Activated CD4-positive, alpha-beta T cell treated with anti-CD3 and anti-CD28 coated beads for 4 hours (primary cell): ENCODE results near the gene MYO1B.

Source experiments
- DNase-seq, 2 donors: peaks; one replicate each; pipeline ENCODE4 v3.0.0-alpha.2; 2020

Gene MYO1B

DNA sequence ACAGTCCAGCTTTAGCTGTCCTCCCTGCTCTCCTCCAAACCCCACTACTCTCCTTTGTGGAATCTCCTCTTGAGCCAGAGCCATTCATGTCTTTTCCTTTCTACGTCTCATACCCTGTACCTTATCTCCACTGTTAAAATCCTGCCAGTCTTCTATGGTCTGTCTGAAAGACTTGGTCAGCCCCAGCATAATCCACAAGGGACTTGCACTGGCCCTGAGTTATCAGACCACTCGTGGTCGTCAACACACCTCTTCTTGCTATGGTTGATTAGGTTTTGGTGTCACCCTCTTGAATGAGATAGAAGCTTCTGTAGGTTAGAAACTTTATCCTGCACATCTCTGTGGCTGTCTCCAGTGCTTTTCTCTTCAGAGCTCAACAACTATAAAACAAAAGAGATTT, 56.8 kb downstream of the MYO1B start:
- DNase-seq, result no peak

DNA sequence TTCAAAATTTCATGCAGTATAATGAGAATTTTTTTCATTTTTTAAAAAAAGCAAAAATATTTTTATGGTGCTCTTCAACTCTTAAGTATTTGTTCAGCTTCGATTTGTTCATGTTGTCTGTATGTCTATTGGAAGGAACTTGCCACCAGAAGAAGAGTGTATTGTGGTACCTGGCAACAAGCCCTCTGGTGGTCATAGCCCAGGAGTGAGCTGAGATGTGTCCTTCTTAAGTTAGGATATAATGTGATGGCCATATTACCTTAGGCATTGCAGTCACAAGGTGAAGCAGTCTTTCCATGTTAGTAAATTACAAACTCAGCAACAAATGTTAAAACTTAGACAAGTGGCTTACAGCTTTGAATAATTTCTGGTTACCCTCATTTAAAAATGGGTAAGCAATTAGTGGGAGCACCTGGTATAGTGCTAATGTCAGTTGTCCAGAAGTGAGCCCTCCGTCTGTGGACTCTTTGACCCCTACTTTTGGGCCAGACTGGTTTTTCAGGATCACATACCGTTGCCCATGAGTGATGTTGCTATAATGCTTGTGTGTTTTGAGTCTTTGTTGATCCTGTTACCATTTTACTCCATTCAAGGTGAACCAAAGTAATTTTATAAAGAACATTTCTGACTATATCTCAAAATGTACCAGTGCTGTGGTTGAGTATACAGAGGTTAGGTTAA, 57.4 kb downstream of the MYO1B start:
- peak; percentile 4 to 27 for DNase-seq

DNA sequence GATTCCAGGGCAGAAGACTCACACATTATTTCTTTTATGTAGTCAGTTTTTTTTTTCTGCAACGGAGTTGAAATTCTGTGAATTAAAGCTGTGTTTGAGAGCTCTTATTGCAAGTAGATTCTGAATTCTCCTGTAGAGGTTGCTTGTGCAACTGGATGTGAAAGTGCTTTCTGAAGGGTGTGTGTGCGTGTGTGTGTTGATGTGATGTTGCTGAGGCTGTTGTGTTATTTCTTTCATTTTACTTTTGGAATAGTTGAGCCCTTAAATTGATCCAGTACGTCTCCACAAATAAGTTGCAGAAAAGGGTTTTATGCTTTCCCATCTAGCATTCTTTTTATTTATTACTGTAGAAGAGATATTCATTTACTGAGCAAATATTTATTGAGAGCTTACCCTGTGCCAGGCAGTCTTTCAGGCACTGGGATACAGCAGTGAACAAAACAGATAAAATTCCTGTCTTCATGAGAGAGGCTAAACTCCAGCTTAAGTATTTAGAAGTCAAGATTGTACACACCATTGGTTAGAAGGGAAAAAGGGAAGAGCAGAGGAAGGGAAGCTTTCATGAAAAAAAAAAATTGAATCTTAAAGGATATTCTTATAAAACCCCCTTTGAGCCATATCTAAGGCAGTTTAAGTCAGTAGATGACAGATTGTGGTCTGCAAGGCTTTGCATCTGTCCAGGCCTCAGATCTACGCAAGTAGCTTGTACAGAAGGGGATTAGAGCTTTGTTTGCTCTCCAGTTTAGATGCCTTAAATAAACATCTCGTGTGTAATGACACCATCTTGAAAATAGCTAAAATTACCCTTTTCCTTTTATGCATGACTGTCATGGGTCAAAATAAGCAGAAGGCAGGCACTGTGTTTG, 58.2 kb downstream of the MYO1B start:
- no peak for DNase-seq

DNA sequence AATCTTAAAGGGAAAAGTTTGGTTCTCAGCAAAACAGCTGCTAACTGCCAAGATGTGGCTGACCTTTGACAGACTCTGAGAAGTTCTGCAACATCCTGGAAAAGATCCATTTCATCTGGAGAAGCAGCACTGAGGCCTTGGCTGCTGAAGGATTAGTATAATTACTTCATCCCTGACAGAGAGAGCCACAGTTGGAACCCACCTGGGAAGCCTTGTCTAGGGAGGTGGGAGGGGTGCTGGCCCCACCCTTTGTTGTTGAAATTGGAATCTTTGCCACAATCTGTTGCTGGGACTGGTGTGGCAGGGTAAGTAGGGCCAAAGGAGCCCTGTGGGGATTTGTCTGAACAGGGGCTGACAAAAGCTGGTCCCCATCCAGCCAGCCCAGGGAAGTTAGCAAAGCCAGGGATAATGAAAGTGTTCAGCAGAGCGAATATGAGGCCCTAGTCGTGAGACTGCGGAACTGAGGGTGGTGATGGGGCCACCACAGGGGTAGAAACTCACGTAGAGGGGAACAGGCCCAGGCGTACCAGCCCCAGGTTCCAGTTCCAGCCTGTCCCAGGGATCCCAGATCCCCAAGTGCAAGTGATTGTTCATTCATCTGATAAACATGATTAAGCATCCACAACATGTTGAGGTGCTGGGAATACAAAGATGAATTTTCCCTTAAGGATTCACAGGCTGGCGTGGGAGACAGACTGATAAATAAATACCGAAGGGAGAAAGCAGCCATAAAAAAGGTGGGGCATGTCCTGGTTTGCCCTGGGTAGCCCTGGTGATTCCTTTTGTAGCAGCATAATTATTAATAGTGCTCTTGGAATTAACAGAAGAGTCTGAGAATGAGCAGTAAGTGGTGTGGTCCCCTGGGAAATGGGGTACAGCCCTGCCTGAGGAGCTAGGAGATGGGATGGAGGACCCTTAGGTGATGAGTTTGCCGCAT, 60.0 kb downstream of the MYO1B start:
- no peak for DNase-seq

DNA sequence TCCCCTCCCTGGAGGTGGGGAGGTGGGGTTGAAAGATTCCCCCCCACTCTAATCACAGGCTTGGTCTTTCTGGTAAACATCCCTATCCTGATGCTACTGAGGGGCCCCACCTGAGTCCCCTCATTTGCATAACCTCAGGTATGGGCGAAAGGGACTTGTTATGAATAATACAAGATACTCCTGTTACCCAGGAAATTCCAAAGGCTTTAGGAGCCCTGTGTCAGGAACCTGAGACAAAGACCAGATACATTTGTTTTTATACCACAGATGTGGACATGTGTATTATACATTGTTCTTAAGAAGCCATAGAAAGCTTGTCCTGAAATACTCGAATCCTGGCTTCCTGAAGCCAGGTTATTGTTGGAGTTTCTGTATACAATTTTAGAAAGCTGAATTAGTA, 62.8 kb downstream of the MYO1B start:
- no peak for DNase-seq

DNA sequence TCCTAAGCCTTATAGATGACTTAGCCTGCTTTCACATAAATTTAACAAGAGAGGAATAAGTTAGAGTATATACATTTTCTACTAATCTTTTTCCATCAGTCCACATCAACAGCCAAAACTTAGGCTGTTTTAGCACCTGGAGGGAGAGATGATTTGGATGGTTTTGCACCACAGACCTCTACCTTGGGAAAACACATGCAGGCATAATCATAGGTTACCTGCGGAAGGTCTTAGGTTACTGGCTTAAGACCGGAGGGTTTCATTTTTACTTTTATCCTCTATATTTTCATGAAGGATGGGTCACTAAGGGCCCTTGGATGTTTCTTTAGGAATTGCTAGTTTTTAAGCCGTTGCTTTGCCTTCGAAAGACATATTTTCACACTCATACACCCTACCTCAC, 66.0 kb downstream of the MYO1B start:
- no peak for DNase-seq

DNA sequence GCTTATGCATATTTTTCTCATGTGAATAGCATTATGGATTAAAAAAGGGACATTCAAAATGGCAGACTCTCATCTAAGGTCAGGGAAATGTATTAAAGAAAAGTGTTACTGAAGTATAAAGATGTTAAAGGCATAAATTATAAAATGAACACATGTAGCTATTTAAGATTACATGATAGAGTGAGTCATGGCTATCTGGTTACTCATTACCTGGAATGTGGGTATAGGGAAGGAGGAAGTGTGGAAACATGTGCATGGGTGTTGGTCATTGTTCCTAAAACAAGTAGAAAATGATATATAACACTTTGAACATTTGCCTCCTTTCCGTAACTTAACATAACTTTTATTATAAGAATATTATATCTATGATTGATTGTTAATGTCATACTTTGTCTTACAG, 66.4 kb downstream of the MYO1B start:
- DNase-seq, result no peak

DNA sequence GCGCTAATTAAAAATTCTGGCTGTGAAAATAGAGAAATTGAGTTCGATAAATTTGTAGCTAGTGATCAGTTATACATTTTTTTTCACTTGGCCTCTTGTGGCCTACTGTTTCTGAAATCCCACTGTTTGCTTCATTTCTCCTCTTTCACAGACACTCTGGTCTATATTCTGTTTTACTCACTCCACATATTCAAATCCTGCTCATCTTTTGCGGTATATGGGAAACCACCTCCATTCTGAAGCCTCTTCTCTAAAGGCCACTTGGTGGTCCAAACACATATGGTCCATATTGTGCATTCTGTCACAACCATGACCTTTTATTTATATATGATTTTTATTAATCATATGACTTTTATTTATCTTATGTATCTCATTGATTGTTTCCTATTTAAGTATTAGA, 67.0 kb downstream of the MYO1B start:
- no peak for DNase-seq

DNA sequence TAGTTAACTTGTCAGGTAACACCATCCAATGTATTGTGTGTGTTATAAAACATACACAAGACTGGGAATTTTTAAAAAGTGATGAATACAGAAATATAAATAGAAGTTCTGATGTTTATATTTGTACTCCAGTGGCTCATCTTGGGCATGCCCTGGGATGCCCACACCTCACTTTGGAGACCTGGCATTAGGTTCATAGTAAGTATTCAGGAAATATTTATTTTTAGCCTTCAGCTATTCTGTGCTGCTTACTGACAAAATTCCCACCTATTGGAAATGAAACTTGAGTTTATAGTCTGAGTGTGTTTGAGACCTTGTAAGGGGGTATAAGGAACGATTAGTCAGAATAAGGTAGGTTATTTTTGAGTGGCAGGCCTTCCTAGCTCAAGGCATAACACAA, 67.5 kb downstream of the MYO1B start:
- DNase-seq, result no peak

DNA sequence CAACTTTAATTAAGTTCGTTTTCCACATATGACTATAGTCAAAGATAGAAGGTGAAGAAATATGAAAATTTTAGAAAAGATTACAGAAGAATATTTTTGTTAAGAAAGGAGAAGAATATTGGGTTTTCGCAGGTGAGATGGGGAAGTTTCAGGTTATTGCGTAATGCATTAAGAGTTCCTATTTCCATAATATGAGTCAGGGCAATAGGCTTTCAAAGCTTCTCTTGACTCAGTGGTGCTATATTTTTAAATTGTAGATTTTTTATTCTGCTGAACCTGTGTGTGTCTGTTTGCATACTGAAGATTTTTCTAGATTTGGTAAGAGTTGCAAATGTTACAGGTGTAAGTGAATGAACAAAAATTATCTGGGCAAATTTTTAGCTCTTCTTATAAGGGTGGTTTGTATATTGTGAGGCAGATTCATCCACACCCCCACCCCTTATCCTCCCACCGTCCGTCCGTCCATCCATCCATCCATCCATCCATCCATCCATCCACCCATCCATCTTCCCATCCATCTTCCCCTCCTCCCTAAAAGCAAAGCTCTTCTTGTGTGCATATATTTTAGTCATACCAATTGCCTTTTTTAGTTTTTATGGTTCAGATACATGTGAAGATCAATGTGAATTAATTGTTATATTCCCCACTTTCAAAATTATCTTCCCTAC, 69.6 kb downstream of the MYO1B start:
- no peak for DNase-seq

DNA sequence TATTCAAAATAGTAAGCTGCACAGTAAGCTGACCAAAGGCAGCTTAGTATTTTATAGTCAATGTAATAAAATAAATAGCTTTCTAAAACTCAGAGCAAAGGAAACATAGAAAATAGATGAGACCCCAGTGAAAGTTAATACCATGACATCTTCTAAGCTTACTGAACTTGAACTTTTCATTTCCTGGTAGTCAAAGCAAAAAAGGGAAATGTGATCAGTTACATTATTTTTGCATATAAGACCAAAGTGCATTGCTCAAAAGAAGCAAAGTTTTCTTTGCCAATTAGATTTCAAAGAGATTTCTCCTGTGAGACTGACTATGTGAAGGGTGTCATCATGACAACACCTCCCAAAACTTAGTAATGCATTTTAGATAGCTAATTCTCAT, 70.2 kb downstream of the MYO1B start:
- no peak for DNase-seq

DNA sequence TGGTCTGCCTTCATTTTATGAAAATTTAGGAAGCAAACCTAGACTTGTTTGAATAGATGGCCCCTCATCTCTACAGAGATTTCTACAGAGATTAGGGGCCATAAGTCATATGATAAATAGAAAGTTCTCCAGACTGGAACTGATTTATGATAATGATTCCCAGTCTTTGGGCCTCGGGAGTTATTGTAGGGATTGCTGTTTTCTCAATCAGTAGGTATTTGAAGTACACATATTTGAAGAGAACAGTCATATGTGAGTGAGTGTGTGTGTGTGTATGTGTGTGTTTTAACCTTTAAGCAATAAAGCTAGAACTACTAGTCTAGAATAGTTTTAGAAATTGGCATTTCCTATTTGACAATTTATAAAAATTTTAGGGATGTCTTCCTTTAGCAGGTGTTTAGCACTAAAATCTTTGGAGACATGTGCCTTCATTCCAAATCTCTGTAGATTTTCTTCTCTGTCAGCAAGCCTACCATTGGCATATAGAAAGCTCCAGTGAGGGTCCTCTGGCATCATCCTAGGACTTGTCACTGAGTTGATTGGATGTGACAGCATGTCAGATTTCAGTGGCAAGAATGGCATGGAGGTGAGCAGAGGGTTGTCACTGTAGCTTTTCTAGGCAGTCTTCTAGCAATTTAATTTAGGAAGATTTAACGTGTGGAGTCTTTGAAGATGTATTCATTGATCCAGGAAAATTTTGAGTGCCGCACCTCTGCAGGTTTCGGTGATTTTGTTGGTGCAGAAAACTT, 71.2 kb downstream of the MYO1B start:
- no peak for DNase-seq

DNA sequence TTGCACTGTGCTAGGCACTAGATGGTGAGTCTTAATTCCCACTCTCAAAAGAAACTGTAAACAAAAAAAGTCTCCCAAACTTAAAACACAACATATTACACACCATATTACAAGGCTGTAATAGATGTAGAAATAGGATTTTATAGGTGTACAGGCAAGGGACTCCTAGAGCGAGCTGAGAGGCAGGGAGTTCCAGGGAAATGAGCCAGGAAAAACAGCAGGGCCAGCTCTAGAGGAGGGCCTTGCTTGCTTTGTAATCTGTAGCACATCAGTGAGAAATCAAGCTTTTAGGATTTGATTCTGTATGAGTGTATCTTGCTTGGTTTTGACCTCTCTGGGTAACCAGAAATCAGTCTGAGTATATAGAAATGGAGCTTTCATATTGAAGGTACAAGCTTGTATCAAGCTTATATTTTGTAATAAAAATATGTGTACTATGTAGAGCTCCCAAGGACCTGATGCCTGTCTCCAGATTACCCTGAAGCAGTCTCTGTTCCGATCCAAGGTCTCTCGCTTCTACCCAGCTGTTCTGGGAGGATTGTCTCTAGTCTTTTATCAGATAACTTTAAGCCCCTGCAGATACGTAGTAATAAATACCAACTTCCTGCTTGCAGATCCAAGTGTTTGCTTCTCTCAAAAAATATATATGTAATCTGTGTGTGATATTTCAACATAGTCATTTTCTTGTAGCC, 73.0 kb downstream of the MYO1B start:
- no peak for DNase-seq

DNA sequence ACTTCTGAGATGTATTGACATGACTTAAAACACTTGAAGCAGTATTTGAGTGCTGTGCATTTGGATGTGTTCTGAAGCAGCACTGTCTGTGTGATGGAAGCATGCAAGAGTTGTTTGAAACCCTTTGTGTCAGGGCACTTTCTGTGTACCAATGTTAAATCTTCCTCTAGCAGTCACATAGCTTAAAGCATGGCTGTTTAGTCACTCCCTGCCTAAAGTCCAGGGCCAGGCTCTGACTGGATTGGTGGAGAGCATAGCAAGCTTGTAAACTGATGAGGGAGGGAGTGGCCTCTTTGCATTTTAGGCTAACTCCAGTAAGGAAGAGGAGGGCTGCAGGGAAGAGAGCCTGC, 73.5 kb downstream of the MYO1B start:
- DNase-seq, result no peak

DNA sequence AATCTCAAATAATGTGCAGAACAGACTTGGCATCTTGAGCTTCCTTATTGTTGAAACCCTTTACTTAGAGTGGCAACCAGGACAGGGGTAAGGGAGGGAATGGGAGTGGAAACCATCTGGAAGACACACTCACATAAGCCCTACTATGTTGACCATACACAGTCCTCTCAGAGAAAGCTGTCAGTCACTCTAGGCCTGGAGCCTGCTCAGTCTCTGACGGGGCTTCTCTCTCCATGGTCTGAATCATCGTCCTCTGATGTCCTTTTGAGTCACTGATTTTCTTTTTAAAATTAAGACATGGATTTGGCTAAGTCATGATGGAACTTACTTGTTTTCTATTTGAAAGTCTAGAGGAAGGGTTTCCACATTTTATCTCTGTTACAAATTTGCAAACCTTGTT, 74.0 kb downstream of the MYO1B start:
- DNase-seq, result no peak

DNA sequence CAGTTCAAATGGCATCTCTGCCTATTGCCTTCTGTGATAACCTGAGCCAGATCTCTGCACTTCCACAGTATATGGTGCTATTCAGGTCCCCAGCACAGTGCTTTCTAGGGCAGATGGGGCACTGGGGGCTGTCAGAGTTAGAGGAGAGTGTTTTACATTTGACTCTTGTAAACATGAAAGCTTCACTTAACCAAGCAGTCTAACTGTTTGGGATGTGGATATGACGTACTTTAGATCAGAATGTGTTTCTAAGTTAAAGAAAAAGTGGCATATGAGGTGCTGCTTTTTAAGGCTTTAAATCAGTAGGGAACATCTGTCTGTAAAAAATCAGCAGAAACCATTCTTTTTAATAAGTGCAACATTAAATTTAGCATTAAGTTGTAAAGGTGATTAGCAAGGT, 75.7 kb downstream of the MYO1B start:
- no peak for DNase-seq

DNA sequence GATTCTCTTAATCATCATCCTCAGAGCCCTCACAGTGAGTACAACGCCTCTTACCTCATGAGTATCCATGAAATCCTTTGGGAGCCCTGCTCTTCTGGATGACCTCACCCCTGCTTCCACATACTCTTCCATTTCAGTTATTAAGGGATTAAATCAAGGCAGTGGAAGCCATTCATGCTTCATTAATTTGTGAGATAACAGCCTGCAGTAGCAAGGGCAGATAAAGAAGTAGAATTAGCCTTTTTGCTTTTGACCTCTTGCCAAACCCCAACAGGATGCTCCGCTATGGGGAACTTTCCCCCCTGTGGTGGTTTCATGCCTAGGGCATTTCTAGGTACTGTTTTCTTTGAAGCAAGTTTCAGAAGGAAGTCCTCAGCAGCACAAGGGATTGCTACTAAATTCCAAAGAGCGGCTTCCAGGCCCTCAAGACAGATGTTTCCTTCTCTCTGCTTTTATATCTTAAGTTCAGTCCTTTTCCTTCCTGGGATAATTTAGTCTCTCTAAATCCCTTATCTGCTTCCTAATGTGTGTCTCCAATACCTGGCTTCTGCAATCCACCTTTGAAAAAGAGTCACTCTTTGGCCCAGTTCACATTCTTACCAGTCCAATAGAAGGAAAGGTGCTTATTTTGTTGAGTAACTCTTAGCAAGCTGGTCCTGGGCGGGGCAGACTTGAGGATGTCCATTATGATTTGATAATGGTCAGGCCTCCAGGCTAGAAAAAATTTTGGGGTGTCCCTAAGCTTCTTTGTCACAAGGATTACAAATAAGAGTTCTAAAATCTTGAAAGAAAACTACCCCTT, 76.9 kb downstream of the MYO1B start:
- peak in 1 of 2 donors; percentile 2 for DNase-seq

DNA sequence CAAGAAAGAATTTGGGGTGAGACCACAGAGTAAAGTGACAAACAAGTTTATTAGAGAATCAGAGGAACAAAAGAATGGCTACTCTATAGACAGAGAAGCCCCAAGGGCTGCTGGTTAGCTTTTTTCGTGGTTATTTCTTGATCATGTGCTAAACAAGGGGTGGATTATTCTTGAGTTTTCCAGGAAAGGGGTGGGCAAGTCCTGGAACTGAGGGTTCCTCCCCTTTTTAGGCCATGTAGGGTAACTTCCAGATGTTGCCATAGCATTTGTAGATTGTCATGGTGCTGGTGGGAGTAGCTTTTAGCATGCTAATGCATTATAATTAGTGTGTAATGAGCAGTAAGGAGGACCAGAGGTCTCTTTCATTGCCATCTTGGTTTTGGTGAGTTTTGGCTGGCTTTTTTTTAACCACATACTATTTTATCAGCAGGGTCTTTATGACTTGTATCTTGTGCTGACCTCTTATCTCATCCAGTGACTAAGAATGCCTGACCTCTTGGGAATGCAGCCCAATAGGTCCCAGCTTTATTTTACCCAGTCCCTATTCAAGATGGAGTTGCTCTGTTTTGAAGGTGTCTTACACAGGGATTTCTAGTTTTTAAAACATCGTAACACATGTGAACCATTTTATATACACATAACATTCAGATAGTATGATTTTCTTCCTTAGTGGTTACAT, 77.8 kb downstream of the MYO1B start:
- no peak for DNase-seq

DNA sequence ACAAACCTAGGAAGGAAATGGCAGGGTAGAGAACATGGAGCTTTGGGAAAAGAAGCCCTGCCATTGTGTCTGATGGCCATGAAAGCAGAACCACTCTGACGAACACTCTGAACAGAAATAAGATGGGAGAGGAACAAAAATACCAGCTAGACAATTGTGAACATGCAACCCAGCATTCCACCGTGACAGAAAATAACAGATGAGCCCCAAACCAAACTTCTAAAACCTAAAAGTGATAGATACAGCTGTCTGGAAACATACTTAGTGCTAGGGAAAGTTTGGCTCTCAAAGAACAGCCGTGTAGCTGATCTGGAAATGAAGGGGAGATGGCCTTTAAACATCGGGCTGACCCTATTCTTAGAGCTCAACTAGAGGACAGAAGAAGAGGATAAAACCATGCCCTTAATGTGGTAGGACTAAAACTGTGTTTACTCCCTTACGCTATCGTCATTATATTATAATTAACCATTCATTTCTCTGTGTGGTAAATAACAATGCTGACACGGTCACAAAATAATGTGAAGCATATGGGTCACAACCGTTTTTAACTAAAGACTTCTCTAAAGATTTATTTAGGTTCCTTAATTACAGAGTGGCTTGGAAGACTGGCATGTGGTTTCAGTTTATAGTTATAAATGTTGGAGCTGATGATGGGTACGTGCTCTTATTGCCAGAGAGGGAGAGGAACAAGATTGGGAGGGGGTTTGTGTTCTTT, 80.6 kb downstream of the MYO1B start:
- DNase-seq, result no peak
